HEK293T (cell line): ENCODE measurements around the gene RMND5B.
"Not testable (repeated sequence)": the region's sequence is repeated elsewhere in the genome, so short reads cannot be mapped to it uniquely, and the experiment has no call there.

Experiments
- ARNT ChIP-seq: fragments of 450-650 bp; IDR thresholded peaks from 2 replicates; pipeline ENCODE4 v1.6.1; 2017; ENCODE audit warnings: mild to moderate bottlenecking
- BHLHE40 ChIP-seq: fragments of 450-650 bp; IDR thresholded peaks from 2 replicates; pipeline ENCODE4 v1.6.1; 2016; ENCODE audit warnings: mild to moderate bottlenecking, moderate library complexity, borderline replicate concordance
- ELF4 ChIP-seq: fragments of 450-650 bp; IDR thresholded peaks from 2 replicates; pipeline ENCODE4 v1.6.1; 2017; ENCODE audit warnings: antibody characterized with exemption
- FOXA1 ChIP-seq: fragments of 450-650 bp; IDR thresholded peaks from 2 replicates; pipeline ENCODE4 v1.6.1; 2016; ENCODE audit warnings: mild to moderate bottlenecking
- FOXK2 ChIP-seq: fragments of 450-650 bp; IDR thresholded peaks from 2 replicates; pipeline ENCODE4 v1.6.1; 2016; ENCODE audit warnings: mild to moderate bottlenecking
- FOXM1 ChIP-seq: fragments of 450-650 bp; IDR thresholded peaks from 2 replicates; pipeline ENCODE4 v1.6.1; 2017; ENCODE audit warnings: mild to moderate bottlenecking, borderline replicate concordance
- HDGF ChIP-seq: fragments of 450-650 bp; IDR thresholded peaks from 2 replicates; pipeline ENCODE4 v1.6.1; 2017; ENCODE audit warnings: antibody characterized with exemption, borderline replicate concordance
- L3MBTL2 ChIP-seq: fragments of 450-650 bp; conservative IDR thresholded peaks from 2 replicates; pipeline ENCODE4 v1.6.1; 2016; ENCODE audit warnings: mild to moderate bottlenecking
- LEF1 ChIP-seq: fragments of 450-650 bp; IDR thresholded peaks from 2 replicates; pipeline ENCODE4 v1.6.1; 2017; ENCODE audit warnings: mild to moderate bottlenecking, borderline replicate concordance
- SP1 ChIP-seq: fragments of 450-650 bp; IDR thresholded peaks from 2 replicates; pipeline ENCODE4 v1.6.1; 2017
- SUZ12 ChIP-seq: fragments of 450-650 bp; IDR thresholded peaks from 2 replicates; pipeline ENCODE4 v1.6.1; 2016; ENCODE audit warnings: mild to moderate bottlenecking
- TARDBP ChIP-seq: fragments of 450-650 bp; IDR thresholded peaks from 2 replicates; pipeline ENCODE4 v1.6.1; 2016
- ZNF384 ChIP-seq: fragments of 450-650 bp; IDR thresholded peaks from 2 replicates; pipeline ENCODE4 v1.6.1; 2016

DNA sequence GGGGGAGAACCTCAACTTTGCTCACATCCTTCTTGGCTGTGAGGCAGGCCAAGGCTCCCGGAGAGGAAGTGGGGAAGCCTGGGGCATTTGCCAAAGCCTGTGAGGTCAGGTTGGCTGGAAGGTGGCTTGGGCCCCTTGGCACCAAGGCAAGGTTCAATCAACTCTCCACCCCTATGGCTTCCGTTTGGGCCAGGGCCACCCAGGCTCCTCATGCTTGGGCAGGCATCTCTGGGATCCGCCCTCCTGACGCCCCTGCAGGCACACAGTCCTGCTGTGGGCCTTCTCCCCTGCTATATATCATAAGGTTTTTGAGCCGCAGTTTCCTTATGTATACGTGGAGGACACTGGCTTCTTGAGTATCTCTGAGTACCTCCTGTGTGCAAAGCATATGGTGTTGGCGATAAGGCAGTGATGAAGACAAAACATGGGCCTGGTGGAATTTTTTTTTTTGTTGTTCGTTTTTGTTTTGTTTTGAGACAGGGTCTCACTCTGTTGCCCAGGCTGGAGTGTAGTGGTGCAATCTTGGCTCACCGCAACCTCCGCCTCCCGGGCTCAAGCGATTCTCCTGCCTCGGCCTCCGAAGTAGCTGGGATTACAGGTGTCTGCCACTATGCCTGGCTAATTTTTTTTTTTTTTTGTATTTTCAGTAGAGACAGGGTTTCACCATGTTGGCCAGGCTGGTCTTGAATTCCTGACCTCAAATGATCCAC lies 3.4 kb upstream of the RMND5B start:
- TF ChIP-seq SP1, FOXA1, FOXK2, FOXM1, SUZ12, LEF1, BHLHE40, ELF4, ARNT, L3MBTL2, TARDBP, ZNF384, HDGF: not testable (repeated sequence)
